Measurements from ENCODE around the gene MAN1B1. TPM values are rescaled to one million over a fixed set of nuclear protein-coding genes. Genes with fewer than 3 reads are reported as not detected.

The MAN1B1 gene
- total and polyA plus RNA-seq, 7 donors, result 12.0 to 52.0 (median 28.2) TPM

- DNase-seq, result no peak
- WGBS, 2 donors, result 1 to 2% methylated on average over 58 of the region's 58 CpGs
- intact Hi-C loops (cut with DNase I), result loop anchor here (2.0 kb wide), 1 partner anchor 29 kb away; the partner anchor contains the start of gene DPP7
Measured at GRCh38 chr9:137085920-137086530, 760 bp upstream of the MAN1B1 start.

GRCh38 chr9:137087409-137087925 is 682 bp downstream of the MAN1B1 start:
- peaks cover 0 to 40% (median 29%) of the 10 kb centered on the region in 4 donors for H3K4me1 ChIP-seq
- H3K27me3 ChIP-seq, result no peaks in the 10 kb centered on the region
- peak overlapping the region; percentile 63 to 88 (median 82) for H3K4me3 ChIP-seq
- no peaks in the 10 kb centered on the region for H3K9me3 ChIP-seq
- H3K36me3 ChIP-seq, result peaks cover 0 to 26% (median 0%) of the 10 kb centered on the region in 4 donors
- intact Hi-C loops (cut with DNase I), result loop anchor here (2.0 kb wide), 1 partner anchor 27 kb away; the partner anchor contains the start of gene DPP7
- H3K27ac ChIP-seq, result peak overlapping the region; percentile 92 to 97 (median 96)
- TF ChIP-seq EP300 (IDR thresholded peaks at IDR 0.05), result no peak
- TF ChIP-seq POLR2A (IDR thresholded peaks at IDR 0.05), result no peak
- no peak for TF ChIP-seq POLR2AphosphoS5 (IDR thresholded peaks at IDR 0.05)
- no peak for TF ChIP-seq CTCF (IDR thresholded peaks at IDR 0.05)
- DNase-seq, result no peak
- WGBS, 2 donors, result 11 to 14% methylated on average over 22 of the region's 22 CpGs

More at GRCh38 chr9:137085920-137086530, 760 bp upstream of the MAN1B1 start:
- Histone ChIP-seq H3K36me3 (peaks cover 0 to 26% (median 0%) of the 10 kb centered on the region in 4 donors), H3K27me3 (peaks cover 0 to 10% (median 0%) of the 10 kb centered on the region in 3 donors), H3K9me3 (no peaks in the 10 kb centered on the region), H3K27ac (peak overlapping the region; percentile 92 to 97 (median 96)), H3K4me3 (peak overlapping the region; percentile 63 to 88 (median 82)), H3K4me1 (peaks cover 0 to 40% (median 29%) of the 10 kb centered on the region in 4 donors)
- TF ChIP-seq CTCF (IDR thresholded peaks at IDR 0.05) (no peak), POLR2AphosphoS5 (IDR thresholded peaks at IDR 0.05) (no peak), EP300 (IDR thresholded peaks at IDR 0.05) (no peak), POLR2A (IDR thresholded peaks at IDR 0.05) (no peak)

- H3K4me1 ChIP-seq, result peaks cover 0 to 40% (median 28%) of the 10 kb centered on the region in 4 donors
- no peaks in the 10 kb centered on the region for H3K9me3 ChIP-seq
- DNase-seq, result no peak
- no peak for TF ChIP-seq CTCF (IDR thresholded peaks at IDR 0.05)
- TF ChIP-seq POLR2A (IDR thresholded peaks at IDR 0.05), result no peak
- TF ChIP-seq POLR2AphosphoS5 (IDR thresholded peaks at IDR 0.05), result no peak
- no peak for TF ChIP-seq EP300 (IDR thresholded peaks at IDR 0.05)
- H3K36me3 ChIP-seq, result peaks cover 0 to 28% (median 0%) of the 10 kb centered on the region in 4 donors
- no peak overlapping the region for H3K27ac ChIP-seq
- intact Hi-C loops (cut with DNase I), result no loop called here
- no peaks in the 10 kb centered on the region for H3K27me3 ChIP-seq
- 62 to 84% methylated on average over 5 of the region's 5 CpGs for WGBS, 2 donors
- H3K4me3 ChIP-seq, result no peak overlapping the region
Measured at GRCh38 chr9:137088121-137088520, 1.3 kb downstream of the MAN1B1 start.

- intact Hi-C loops (cut with DNase I), result no loop called here
- peaks cover 0 to 35% (median 24%) of the 10 kb centered on the region in 4 donors for H3K4me1 ChIP-seq
- H3K27ac ChIP-seq, result no peak overlapping the region
- no peak overlapping the region for H3K4me3 ChIP-seq
- 86 to 87% methylated on average over 11 of the region's 11 CpGs for WGBS, 2 donors
- H3K27me3 ChIP-seq, result no peaks in the 10 kb centered on the region
- DNase-seq, result no peak
- H3K9me3 ChIP-seq, result no peaks in the 10 kb centered on the region
- H3K36me3 ChIP-seq, result peaks cover 0 to 37% (median 0%) of the 10 kb centered on the region in 4 donors
- TF ChIP-seq POLR2A (IDR thresholded peaks at IDR 0.05) (no peak), EP300 (IDR thresholded peaks at IDR 0.05) (no peak), CTCF (IDR thresholded peaks at IDR 0.05) (no peak), POLR2AphosphoS5 (IDR thresholded peaks at IDR 0.05) (no peak)
Measured at GRCh38 chr9:137089232-137089947, 2.6 kb downstream of the MAN1B1 start.

Measured in sigmoid colon (tissue), 7 donors.